B cell (primary cell): ENCODE measurements around the gene WDFY4. TPM values are rescaled to one million over a fixed set of nuclear protein-coding genes. Genes with fewer than 3 reads are reported as not detected.
A peak's percentile ranks its signal among the peaks of the same experiment; 100 is the strongest.

Experiments used
- ATAC-seq: fragments of 200-7000 bp; cut with Tn5 transposase; one replicate; pipeline ENCODE4 v1.10.0; 2021; ENCODE audit warnings: low read depth, mild to moderate bottlenecking, moderate number of reproducible peaks, moderate library complexity
- CTCF ChIA-PET: fragments of 350-600 bp; sonication (Branson Sonifier 250); formaldehyde crosslinking; loops from one replicate; lab custom pipeline; 2021; ENCODE audit warnings: antibody characterized with exemption, inconsistent platforms; lab: Charles Lee
- POLR2A ChIA-PET: fragments of 350-600 bp; sonication (Branson Sonifier 250); formaldehyde crosslinking; loops from one replicate; lab custom pipeline; 2021; ENCODE audit warnings: antibody characterized with exemption; lab: Charles Lee
- DNase-seq: peaks from one replicate; pipeline ENCODE4 v3.0.0; 2013
- H2AFZ ChIP-seq: 2 replicates; pipeline ENCODE4 v1.6.1; 2012; ENCODE audit warnings: mild to moderate bottlenecking, low read depth, low read length; ENCODE audit not compliant: insufficient read depth, poor library complexity, severe bottlenecking
- H3K27ac ChIP-seq, 2 donors: 1 replicate in 1 of 2; 2 replicates in 1 of 2; pipeline ENCODE4 v1.5.1; 2012 to 2013; ENCODE audit warnings: low read length in 2 of 2, mild to moderate bottlenecking in 2 of 2, moderate library complexity in 1 of 2
- H3K27me3 ChIP-seq, 4 experiments: fragments of 200-600 bp in 1 of 4; sonication (generic) in 1 of 4; replicated peaks in 1 of 4; 1 replicate in 2 of 4; 2 replicates in 2 of 4; pipeline versions ENCODE4 v1.6.1 to v1.7.0; 2013 to 2016; ENCODE audit warnings: low read length in 3 of 4, mild to moderate bottlenecking in 2 of 4, mixed read lengths in 1 of 4, moderate library complexity in 1 of 4; ENCODE audit not compliant: insufficient read depth in 4 of 4, control insufficient read depth in 3 of 4; ENCODE audit errors: control extremely low read depth in 1 of 4
- H3K36me3 ChIP-seq, 2 experiments: replicated peaks in 1 of 2; 1 replicate in 1 of 2; 2 replicates in 1 of 2; pipeline versions ENCODE4 v1.6.1 to v1.7.1; 2013; ENCODE audit warnings: low read length in 1 of 2; ENCODE audit not compliant: insufficient read depth in 2 of 2, control insufficient read depth in 1 of 2; ENCODE audit errors: control extremely low read depth in 1 of 2, extremely low read depth in 1 of 2
- H3K4me1 ChIP-seq, 2 donors: fragments of 200-600 bp in 1 of 2; sonication (generic) in 1 of 2; 1 replicate in 1 of 2; 2 replicates in 1 of 2; pipeline versions ENCODE4 v1.5.1 to v1.6.1; 2013 to 2017; ENCODE audit warnings: low read length in 2 of 2; ENCODE audit not compliant: control insufficient read depth in 2 of 2, insufficient read depth in 2 of 2
- H3K4me2 ChIP-seq: replicated peaks from 2 replicates; pipeline ENCODE3; 2012; ENCODE audit warnings: mild to moderate bottlenecking, low read depth, low read length; ENCODE audit not compliant: poor library complexity, severe bottlenecking
- H3K4me3 ChIP-seq, 5 experiments: fragments of 200-600 bp in 1 of 5; sonication (generic) in 1 of 5; 1 replicate in 3 of 5; 2 replicates in 2 of 5; pipeline versions ENCODE4 v1.5.1 to v1.7.0; 2011 to 2016; ENCODE audit warnings: low read length in 4 of 5, mild to moderate bottlenecking in 4 of 5, low read depth in 2 of 5, control low read depth in 1 of 5, moderate library complexity in 1 of 5; ENCODE audit not compliant: insufficient read depth in 1 of 5; ENCODE audit errors: control extremely low read depth in 1 of 5, extremely low read depth in 1 of 5
- H3K79me2 ChIP-seq: fragments of 200-600 bp; sonication (generic); one replicate; pipeline ENCODE4 v1.6.0; 2016; ENCODE audit warnings: low read length; ENCODE audit not compliant: control insufficient read depth, insufficient read depth
- H3K9ac ChIP-seq: fragments of 200-600 bp; sonication (generic); 2 replicates; pipeline ENCODE4 v1.6.1; 2017; ENCODE audit warnings: mild to moderate bottlenecking, low read length, moderate library complexity
- H3K9me3 ChIP-seq, 3 donors: one replicate each; pipeline versions ENCODE4 v1.6.1 to v1.7.1; 2013; ENCODE audit warnings: low read length in 2 of 3; ENCODE audit not compliant: control insufficient read depth in 2 of 3, insufficient read depth in 1 of 3; ENCODE audit errors: control extremely low read depth in 1 of 3
- H4K20me1 ChIP-seq: 2 replicates; pipeline ENCODE4 v1.6.0; 2012; ENCODE audit warnings: mild to moderate bottlenecking, low read length; ENCODE audit not compliant: insufficient read depth, control insufficient read depth, poor library complexity, severe bottlenecking
- H3K27ac Mint-ChIP-seq: one replicate; pipeline ENCODE4 v1.8.0; 2021; ENCODE audit warnings: mixed read lengths
- H3K27me3 Mint-ChIP-seq: one replicate; pipeline ENCODE4 v1.8.0; 2021; ENCODE audit warnings: mixed read lengths
- H3K4me1 Mint-ChIP-seq: one replicate; pipeline ENCODE4 v1.8.0; 2021; ENCODE audit warnings: mixed read lengths
- H3K4me3 Mint-ChIP-seq: one replicate; pipeline ENCODE4 v1.8.0; 2021; ENCODE audit warnings: mixed read lengths
- H3K9me3 Mint-ChIP-seq: one replicate; pipeline ENCODE4 v1.8.0; 2022; ENCODE audit warnings: mixed read lengths; ENCODE audit not compliant: insufficient read depth
- CTCF ChIP-seq: fragments of 200-600 bp; IDR thresholded peaks from one replicate; pipeline ENCODE4 v1.8.0; 2022; ENCODE audit warnings: antibody characterized with exemption, mild to moderate bottlenecking
- EZH2 ChIP-seq: IDR thresholded peaks from 2 replicates; pipeline ENCODE4 v1.6.1; 2012; ENCODE audit warnings: borderline replicate concordance, low read depth, mild to moderate bottlenecking, moderate library complexity, low read length; ENCODE audit not compliant: insufficient read depth, poor library complexity, severe bottlenecking
- WGBS: methylation state at CpG from one replicate; pipeline ENCODE4 v1.1.5; 2013; ENCODE audit warnings: missing lambda C conversion rate; ENCODE audit not compliant: insufficient coverage; 5-methylcytosine and 5-hydroxymethylcytosine counted together
- intact Hi-C: fragments of 100-400 bp; cut with micrococcal nuclease; formaldehyde crosslinking; loops from one replicate; pipeline ENCODE4 v1.10.0; 2022
- polyA plus RNA-seq: library from polyadenylated mRNA; depleted of rRNA; stranded (reverse); fragments of >200 nt; gene quantifications from 2 replicates; pipeline ENCODE4 v1.2.3, GENCODE V29; 2012
- total RNA-seq, 2 donors: library from RNA; stranded (reverse); fragments of 120-200 nt in 1 of 2; gene quantifications; 1 replicate in 1 of 2; 2 replicates in 1 of 2; pipeline versions ENCODE4 v1.2.3 to v1.2.4, GENCODE V29; 2013 to 2022

The WDFY4 gene
- total and polyA plus RNA-seq, 2 donors (not counting 1 experiment from before 2014, with no cell fraction given), result 262 to 560 TPM

- peaks cover 3 to 74% of the 10 kb centered on the region in 2 experiments for H3K36me3 ChIP-seq
- H3K27ac ChIP-seq, result peak overlapping the region; percentile 45 to 95
- peaks cover 69% of the 10 kb centered on the region for H3K4me1 Mint-ChIP-seq
- DNase-seq, result no peak
- H3K4me3 ChIP-seq, result no peak overlapping the region
- H3K4me1 ChIP-seq, result peaks cover 56 to 63% of the 10 kb centered on the region in 2 donors
- no peak overlapping the region for H2AFZ ChIP-seq
- no peak for ATAC-seq
- no peaks in the 10 kb centered on the region for H3K27me3 Mint-ChIP-seq
- peak overlapping the region; percentile 55 for H3K4me2 ChIP-seq
- ChIA-PET POLR2A (interaction anchor here (1.2 to 1.5 kb wide), 3 partner anchors 119 to 145 kb away, joined by 3 to 4 read pairs (median 4); partner anchors contain the start of gene WDFY4), CTCF (interaction anchor here (1.2 to 5.8 kb wide), 8 partner anchors 68 to 255 kb away, joined by 3 to 100 read pairs (median 5); partner anchors contain the start of gene WDFY4)
- peak overlapping the region; percentile 97 for H3K27ac Mint-ChIP-seq
- H3K27me3 ChIP-seq, result no peaks in the 10 kb centered on the region
- TF ChIP-seq CTCF (no peak), EZH2 (no peak)
- no peaks in the 10 kb centered on the region for H3K9me3 Mint-ChIP-seq
- peaks cover 0 to 4% (median 0%) of the 10 kb centered on the region in 3 donors for H3K9me3 ChIP-seq
- intact Hi-C loops, result loop anchor here (2.0 to 5.0 kb wide), 3 partner anchors 52 to 145 kb away; partner anchors contain the start of gene WDFY4
- 100% methylated on average over 1 of the region's 4 CpGs for WGBS
- peaks cover 56% of the 10 kb centered on the region for H4K20me1 ChIP-seq
- peaks cover 43% of the 10 kb centered on the region for H3K79me2 ChIP-seq
- H3K9ac ChIP-seq, result no peak overlapping the region
- peak overlapping the region; percentile 78 for H3K4me3 Mint-ChIP-seq
Measured at GRCh38 chr10:48803801-48804584, 119.3 kb downstream of the WDFY4 start.
